CD14-positive monocyte (primary cell): ENCODE measurements around the gene PEDS1. TPM values are rescaled to one million over a fixed set of nuclear protein-coding genes. Genes with fewer than 3 reads are reported as not detected.

Experiments
- DNase-seq, 3 donors: peaks; one replicate each; pipeline ENCODE4 v3.0.0-alpha.2; 2011 to 2022
- H2AFZ ChIP-seq: 2 replicates; pipeline ENCODE4 v1.6.0; 2012; ENCODE audit warnings: mild to moderate bottlenecking, low read depth, low read length, inconsistent platforms; ENCODE audit not compliant: insufficient read depth, poor library complexity, severe bottlenecking
- H3K27ac ChIP-seq, 2 donors: 1 replicate in 1 of 2; 2 replicates in 1 of 2; pipeline ENCODE4 v1.5.1; 2012 to 2013; ENCODE audit warnings: low read length in 2 of 2, control low read depth in 1 of 2, inconsistent platforms in 1 of 2, low read depth in 1 of 2, mild to moderate bottlenecking in 1 of 2
- H3K27me3 ChIP-seq, 2 donors: one replicate each; pipeline versions ENCODE4 v1.6.0 to v1.6.1; 2011 to 2013; ENCODE audit warnings: low read length in 2 of 2; ENCODE audit not compliant: control insufficient read depth in 2 of 2, insufficient read depth in 2 of 2
- H3K36me3 ChIP-seq, 2 donors: replicated peaks in 1 of 2; 1 replicate in 1 of 2; 2 replicates in 1 of 2; pipeline versions ENCODE4 v1.5.1 to v1.6.1; 2012 to 2013; ENCODE audit warnings: low read length in 2 of 2, control low read depth in 1 of 2, inconsistent platforms in 1 of 2, mild to moderate bottlenecking in 1 of 2; ENCODE audit not compliant: insufficient read depth in 2 of 2, control insufficient read depth in 1 of 2
- H3K4me1 ChIP-seq, 2 donors: 1 replicate in 1 of 2; 2 replicates in 1 of 2; pipeline versions ENCODE4 v1.5.1 to v1.6.1; 2012 to 2013; ENCODE audit warnings: low read length in 2 of 2, control low read depth in 1 of 2, inconsistent platforms in 1 of 2, mild to moderate bottlenecking in 1 of 2, moderate library complexity in 1 of 2; ENCODE audit not compliant: insufficient read depth in 2 of 2, control insufficient read depth in 1 of 2
- H3K4me2 ChIP-seq: replicated peaks from 2 replicates; pipeline ENCODE3; 2012; ENCODE audit warnings: low read length, moderate library complexity, mild to moderate bottlenecking; ENCODE audit not compliant: poor library complexity, severe bottlenecking; ENCODE audit errors: extremely low read depth
- H3K4me3 ChIP-seq, 3 experiments: fragments of 200-600 bp in 1 of 3; sonication (generic) in 1 of 3; replicated peaks in 1 of 3; 1 replicate in 2 of 3; 2 replicates in 1 of 3; pipeline ENCODE4 v1.5.1; 2011 to 2013; ENCODE audit warnings: low read length in 3 of 3, mild to moderate bottlenecking in 3 of 3, control low read depth in 2 of 3, low read depth in 2 of 3, inconsistent platforms in 1 of 3, moderate library complexity in 1 of 3
- H3K79me2 ChIP-seq: 2 replicates; pipeline ENCODE4 v1.6.0; 2012; ENCODE audit warnings: mild to moderate bottlenecking, control low read depth, inconsistent platforms, low read length, moderate library complexity; ENCODE audit not compliant: insufficient read depth
- H3K9ac ChIP-seq: 2 replicates; pipeline ENCODE4 v1.6.0; 2017; ENCODE audit warnings: low read length, mild to moderate bottlenecking; ENCODE audit not compliant: insufficient read depth, poor library complexity, severe bottlenecking
- H3K9me3 ChIP-seq, 2 donors: replicated peaks in 1 of 2; 1 replicate in 1 of 2; 2 replicates in 1 of 2; pipeline versions ENCODE4 v1.5.1 to v1.6.1; 2012 to 2013; ENCODE audit warnings: low read length in 2 of 2, control low read depth in 1 of 2; ENCODE audit not compliant: control insufficient read depth in 1 of 2, insufficient read depth in 1 of 2
- H4K20me1 ChIP-seq: 2 replicates; pipeline ENCODE4 v1.6.0; 2012; ENCODE audit warnings: mild to moderate bottlenecking, low read length, control low read depth, moderate library complexity; ENCODE audit not compliant: insufficient read depth
- H3K27ac Mint-ChIP-seq, 7 donors: one replicate each; pipeline ENCODE4 v1.8.0; 2020; ENCODE audit warnings: mild to moderate bottlenecking in 7 of 7, mixed read lengths in 7 of 7, moderate library complexity in 6 of 7, inconsistent platforms in 2 of 7
- H3K27me3 Mint-ChIP-seq, 3 donors: one replicate each; pipeline ENCODE4 v1.8.0; 2021 to 2022; ENCODE audit warnings: low read depth in 3 of 3, mild to moderate bottlenecking in 3 of 3, mixed read lengths in 3 of 3, moderate library complexity in 3 of 3, inconsistent platforms in 1 of 3
- H3K36me3 Mint-ChIP-seq, 2 donors: one replicate each; pipeline ENCODE4 v1.8.0; 2020; ENCODE audit warnings: mixed read lengths in 2 of 2, inconsistent platforms in 1 of 2, mild to moderate bottlenecking in 1 of 2
- H3K4me1 Mint-ChIP-seq: one replicate; pipeline ENCODE4 v1.8.0; 2020; ENCODE audit warnings: mild to moderate bottlenecking, mixed read lengths
- H3K4me3 Mint-ChIP-seq, 2 donors: one replicate each; pipeline ENCODE4 v1.8.0; 2020; ENCODE audit warnings: mild to moderate bottlenecking in 2 of 2, mixed read lengths in 2 of 2, moderate library complexity in 1 of 2
- H3K9me3 Mint-ChIP-seq, 7 donors: one replicate each; pipeline ENCODE4 v1.8.0; 2020 to 2022; ENCODE audit warnings: mixed read lengths in 7 of 7, mild to moderate bottlenecking in 6 of 7, moderate library complexity in 6 of 7, inconsistent platforms in 2 of 7
- CTCF ChIP-seq: fragments of 200-600 bp; IDR thresholded peaks from one replicate; pipeline ENCODE4 v1.8.0; 2022; ENCODE audit warnings: antibody characterized with exemption, mild to moderate bottlenecking
- WGBS: methylation state at CpG from one replicate; pipeline ENCODE4 v1.1.5; 2013; ENCODE audit warnings: missing lambda C conversion rate; ENCODE audit not compliant: insufficient coverage; 5-methylcytosine and 5-hydroxymethylcytosine counted together
- intact Hi-C, 2 donors: fragments of 100-400 bp; cut with micrococcal nuclease; formaldehyde crosslinking; loops; one replicate each; pipeline versions ENCODE4 v1.15.0 to v1.15.1; 2023
- polyA plus RNA-seq, 3 donors: library from polyadenylated mRNA; depleted of rRNA in 1 of 3; unstranded in 2 of 3; stranded (reverse) in 1 of 3; fragments of 300-500 nt in 2 of 3; fragments of >200 nt in 1 of 3; fragmentation: Illumina TruSeq in 2 of 3; gene quantifications; 1 replicate in 2 of 3; 2 replicates in 1 of 3; pipeline ENCODE4 v1.2.3, GENCODE V29; 2012 to 2021

The PEDS1 gene
- polyA plus RNA-seq, 3 donors = 19.6 to 48.1 (median 25.2) TPM

- Mint-ChIP-seq H3K27me3 (peaks cover 0 to 2% (median under 1%) of the 10 kb centered on the region in 3 donors), H3K9me3 (no peaks in the 10 kb centered on the region), H3K27ac (peak overlapping the region; percentile 95 to 99 (median 98)), H3K36me3 (peaks cover 3 to 6% of the 10 kb centered on the region in 2 donors), H3K4me1 (peaks cover 64% of the 10 kb centered on the region), H3K4me3 (peak overlapping the region; percentile 99)
- H3K79me2 ChIP-seq = peaks cover 63% of the 10 kb centered on the region
- WGBS = 0% methylated on average over 1 of the region's 11 CpGs
- H2AFZ ChIP-seq = peak overlapping the region; percentile 77
- H3K27me3 ChIP-seq = no peaks in the 10 kb centered on the region
- H4K20me1 ChIP-seq = peaks cover 40% of the 10 kb centered on the region
- intact Hi-C loops = loop anchor here (10.0 kb wide), 3 partner anchors 171 to 361 kb away; no protein-coding TSS in a partner anchor
- no peak for DNase-seq
- peak overlapping the region; percentile 95 for H3K4me2 ChIP-seq
- peak overlapping the region; percentile 83 to 93 for H3K27ac ChIP-seq
- H3K4me1 ChIP-seq = peaks cover 52 to 67% of the 10 kb centered on the region in 2 donors
- H3K9ac ChIP-seq = peak overlapping the region; percentile 98
- H3K9me3 ChIP-seq = no peaks in the 10 kb centered on the region
- no peak for TF ChIP-seq CTCF
- H3K36me3 ChIP-seq = peaks cover 0 to 5% of the 10 kb centered on the region in 2 donors
- H3K4me3 ChIP-seq = peak overlapping the region; percentile 84 to 95 (median 91)
Observed at GRCh38 chr20:50113420-50114224, 39.9 kb downstream of the PEDS1 start.

GRCh38 chr20:50112512-50113419 is 40.8 kb downstream of the PEDS1 start, which contains the start of gene UBE2V1:
Gene UBE2V1, minus strand, starts transcription at chr20:50113150. Its CDS starts 22 bp downstream, at chr20:50113128.
- peak within 1 kb of the TSS; percentile 99 for H3K4me3 Mint-ChIP-seq
- peak within 1 kb of the TSS; percentile 77 for H2AFZ ChIP-seq

More at GRCh38 chr20:50112512-50113419, 40.8 kb downstream of the PEDS1 start, which contains the start of gene UBE2V1:
- peak within 1 kb of the TSS; percentile 95 to 99 (median 98) for H3K27ac Mint-ChIP-seq
- H3K9me3 Mint-ChIP-seq = no peaks in the 10 kb centered on the region
- H3K27me3 Mint-ChIP-seq = peaks cover 0 to 3% (median 0%) of the 10 kb centered on the region in 3 donors
- H4K20me1 ChIP-seq = peaks cover 49% of the 10 kb centered on the region
- under 1% methylated on average over 61 of the region's 70 CpGs for WGBS
- peaks cover 0 to 14% of the 10 kb centered on the region in 2 donors for H3K36me3 ChIP-seq
- peaks cover 72% of the 10 kb centered on the region for H3K4me1 Mint-ChIP-seq
- peak within 1 kb of the TSS; percentile 83 to 93 for H3K27ac ChIP-seq
- peak within 1 kb of the TSS; percentile 98 for H3K9ac ChIP-seq
- peaks cover 72% of the 10 kb centered on the region for H3K79me2 ChIP-seq
- peak; percentile 47 for TF ChIP-seq CTCF
- no peaks in the 10 kb centered on the region for H3K9me3 ChIP-seq
- H3K36me3 Mint-ChIP-seq = peaks cover 8 to 15% of the 10 kb centered on the region in 2 donors
- peak; percentile 85 to 93 (median 91) for DNase-seq
- intact Hi-C loops = loop anchor here (10.0 kb wide), 3 partner anchors 172 to 362 kb away; no protein-coding TSS in a partner anchor
- H3K4me2 ChIP-seq = peak within 1 kb of the TSS; percentile 95
- H3K27me3 ChIP-seq = no peaks in the 10 kb centered on the region
- peaks cover 52 to 67% of the 10 kb centered on the region in 2 donors for H3K4me1 ChIP-seq
- H3K4me3 ChIP-seq = peak within 1 kb of the TSS; percentile 84 to 95 (median 91)
